Right lobe of liver (tissue), 4 donors: Measurements from ENCODE around the gene ITGA8.

Source experiments
- POLR2A ChIP-seq: fragments of 450-650 bp; IDR thresholded peaks from one replicate; pipeline ENCODE4 v1.6.1; 2017; ENCODE audit warnings: antibody characterized with exemption, mild to moderate bottlenecking
- TF ChIP-seq, protein P1 (sequence below), 4 donors: fragments of 200-600 bp in 3 of 4; fragments of 450-650 bp in 1 of 4; IDR thresholded peaks; one replicate each; pipeline versions ENCODE4 v1.5.1 to v1.8.0; 2016 to 2022; ENCODE audit warnings: antibody characterized with exemption in 4 of 4, mild to moderate bottlenecking in 2 of 4
- donor health status: DM: no; HTN: no; CAD: no.
- donor health status: DM: no; HTN: no; CAD: no.
- donor health status: DM: no; HTN: yes; CAD: no.

GRCh38 chr10:15660990-15661389, 58.7 kb downstream of the ITGA8 start:
- TF ChIP-seq POLR2A: no peak
- TF ChIP-seq, protein P1, sequence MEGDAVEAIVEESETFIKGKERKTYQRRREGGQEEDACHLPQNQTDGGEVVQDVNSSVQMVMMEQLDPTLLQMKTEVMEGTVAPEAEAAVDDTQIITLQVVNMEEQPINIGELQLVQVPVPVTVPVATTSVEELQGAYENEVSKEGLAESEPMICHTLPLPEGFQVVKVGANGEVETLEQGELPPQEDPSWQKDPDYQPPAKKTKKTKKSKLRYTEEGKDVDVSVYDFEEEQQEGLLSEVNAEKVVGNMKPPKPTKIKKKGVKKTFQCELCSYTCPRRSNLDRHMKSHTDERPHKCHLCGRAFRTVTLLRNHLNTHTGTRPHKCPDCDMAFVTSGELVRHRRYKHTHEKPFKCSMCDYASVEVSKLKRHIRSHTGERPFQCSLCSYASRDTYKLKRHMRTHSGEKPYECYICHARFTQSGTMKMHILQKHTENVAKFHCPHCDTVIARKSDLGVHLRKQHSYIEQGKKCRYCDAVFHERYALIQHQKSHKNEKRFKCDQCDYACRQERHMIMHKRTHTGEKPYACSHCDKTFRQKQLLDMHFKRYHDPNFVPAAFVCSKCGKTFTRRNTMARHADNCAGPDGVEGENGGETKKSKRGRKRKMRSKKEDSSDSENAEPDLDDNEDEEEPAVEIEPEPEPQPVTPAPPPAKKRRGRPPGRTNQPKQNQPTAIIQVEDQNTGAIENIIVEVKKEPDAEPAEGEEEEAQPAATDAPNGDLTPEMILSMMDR (IDR thresholded peaks at IDR 0.05): no peak
